Right cardiac atrium (tissue), 5 donors: ENCODE data around the gene ADAM8. TPM values are rescaled to one million over a fixed set of nuclear protein-coding genes. Genes with fewer than 3 reads are reported as not detected.

Experiments
- ATAC-seq, 2 donors: fragments of 200-7000 bp; cut with Tn5 transposase; one replicate each; pipeline versions ENCODE4 v1.8.0 to v1.9.1; 2020; ENCODE audit warnings: moderate library complexity in 2 of 2, mild to moderate bottlenecking in 1 of 2
- DNase-seq, 3 donors: peaks; one replicate each; pipeline ENCODE4 v3.0.0-alpha.2; 2020
- H3K27ac ChIP-seq: one replicate; pipeline ENCODE4 v1.5.1; 2013; ENCODE audit warnings: mild to moderate bottlenecking, low read length, control low read depth, moderate library complexity
- H3K27me3 ChIP-seq: one replicate; pipeline ENCODE4 v1.6.1; 2013; ENCODE audit not compliant: control insufficient read depth, insufficient read depth
- H3K4me1 ChIP-seq: one replicate; pipeline ENCODE4 v1.6.1; 2013; ENCODE audit warnings: low read length; ENCODE audit not compliant: control insufficient read depth, insufficient read depth
- H3K4me3 ChIP-seq: one replicate; pipeline ENCODE4 v1.5.1; 2013; ENCODE audit warnings: low read length, control low read depth
- H3K9me3 ChIP-seq: one replicate; pipeline ENCODE4 v1.6.1; 2013; ENCODE audit warnings: low read length; ENCODE audit not compliant: control insufficient read depth
- WGBS: extraction: QIAGEN DNeasy Blood & Tissue Kit; methylation state at CpG from one replicate; pipeline ENCODE4 v1.1.7; 2013; 5-methylcytosine and 5-hydroxymethylcytosine counted together
- intact Hi-C, 4 donors: fragments of 100-400 bp; cut with DNase I; formaldehyde crosslinking; loops; one replicate each; pipeline versions ENCODE4 v1.11.0 to v1.14.0; 2022 to 2023
- polyA plus RNA-seq: library from polyadenylated mRNA; stranded (reverse); fragments of 200-250 nt; gene quantifications from one replicate; pipeline ENCODE4 v1.2.3, GENCODE V29; 2013
- total RNA-seq, 4 donors: library from RNA; stranded (reverse); fragmentation: NEBNext Ultra II Directional; extraction: Animal tissue kit (Norgen Biotek cat#: 25700); gene quantifications; one replicate each; pipeline ENCODE4 v1.2.1, GENCODE V29; 2021
- donor health status: healthy with polysubstance abuse.
- donor health status: DM: no; HTN: yes; CAD: no.
- donor health status: DM: no; HTN: no; CAD: no.
- donor health status: DM: no; HTN: yes; CAD: no; lungs with severe emphysema.
- donor health status: DM: yes; HTN: yes; CAD: no.

Gene ADAM8
- total and polyA plus RNA-seq, 5 donors, result 0.50 to 2.1 (median 1.4) TPM

- peak; percentile 88 to 92 for ATAC-seq
- whole genome bisulfite sequencing, result under 1% methylated on average over 89 of the region's 89 CpGs
- Histone ChIP-seq H3K27ac (peak within 1 kb of the TSS; percentile 96), H3K4me1 (peaks cover 8% of the 10 kb centered on the region), H3K4me3 (peak within 1 kb of the TSS; percentile 96), H3K27me3 (no peaks in the 10 kb centered on the region), H3K9me3 (no peaks in the 10 kb centered on the region)
- intact Hi-C loops, result no loop called here
- DNase-seq, result peak; percentile 89 to 95 (median 95)
These were observed 31.9 kb upstream of the ADAM8 start, which contains the start of the genes TUBGCP2 and ZNF511 for GRCh38 chr10:133308421-133309099. TSS of gene TUBGCP2 (minus strand) at chr10:133308872. CDS start at chr10:133302941, 5,931 bp downstream. TSS of gene ZNF511 (plus strand) at chr10:133308914. CDS start at chr10:133308944, 30 bp downstream.

GRCh38 chr10:133307776-133308420, 31.2 kb upstream of the ADAM8 start:
- WGBS, result 7% methylated on average over 25 of the region's 25 CpGs
- no peaks in the 10 kb centered on the region for H3K9me3 ChIP-seq

GRCh38 chr10:133306941-133307379, 30.3 kb upstream of the ADAM8 start:
- no peaks in the 10 kb centered on the region for H3K27me3 ChIP-seq
- DNase-seq (peak in 1 of 3 donors; percentile 44), ATAC-seq (no peak)
- H3K9me3 ChIP-seq, result no peaks in the 10 kb centered on the region
- intact Hi-C loops, result no loop called here
- no peak overlapping the region for H3K27ac ChIP-seq
- peaks cover 8% of the 10 kb centered on the region for H3K4me1 ChIP-seq
- WGBS, result 86% methylated on average over 17 of the region's 17 CpGs
- no peak overlapping the region for H3K4me3 ChIP-seq

More at GRCh38 chr10:133307776-133308420, 31.2 kb upstream of the ADAM8 start:
- intact Hi-C loops, result no loop called here
- H3K27ac ChIP-seq, result peak overlapping the region; percentile 96
- H3K27me3 ChIP-seq, result no peaks in the 10 kb centered on the region
- H3K4me3 ChIP-seq, result peak overlapping the region; percentile 96
- H3K4me1 ChIP-seq, result peaks cover 8% of the 10 kb centered on the region
- ATAC-seq (no peak), DNase-seq (peak; percentile 58 to 89 (median 75))

- intact Hi-C loops, result no loop called here
- Histone ChIP-seq H3K4me3 (no peak overlapping the region), H3K27me3 (no peaks in the 10 kb centered on the region), H3K27ac (no peak overlapping the region), H3K9me3 (no peaks in the 10 kb centered on the region), H3K4me1 (peaks cover 8% of the 10 kb centered on the region)
- DNase-seq (peak in 1 of 3 donors; percentile 21), ATAC-seq (no peak)
- WGBS, result 96% methylated on average over 5 of the region's 5 CpGs
These were observed 29.4 kb upstream of the ADAM8 start for GRCh38 chr10:133306097-133306476.

GRCh38 chr10:133303206-133303605, 26.5 kb upstream of the ADAM8 start:
- intact Hi-C loops, result no loop called here

GRCh38 chr10:133302230-133302629, 25.6 kb upstream of the ADAM8 start:
- intact Hi-C loops, result no loop called here
- ATAC-seq, result peak in 1 of 2 donors; percentile 25

More at GRCh38 chr10:133303206-133303605, 26.5 kb upstream of the ADAM8 start:
- H3K4me1 ChIP-seq, result peaks cover 8% of the 10 kb centered on the region
- no peaks in the 10 kb centered on the region for H3K27me3 ChIP-seq
- no peak overlapping the region for H3K27ac ChIP-seq
- 82% methylated on average over 10 of the region's 10 CpGs for WGBS
- ATAC-seq, result no peak
- peak in 1 of 3 donors; percentile 26 for DNase-seq
- no peak overlapping the region for H3K4me3 ChIP-seq
- H3K9me3 ChIP-seq, result no peaks in the 10 kb centered on the region

GRCh38 chr10:133299738-133300137, 23.1 kb upstream of the ADAM8 start:
- Histone ChIP-seq H3K27ac (no peak overlapping the region), H3K9me3 (no peaks in the 10 kb centered on the region), H3K27me3 (no peaks in the 10 kb centered on the region), H3K4me3 (no peak overlapping the region), H3K4me1 (no peaks in the 10 kb centered on the region)
- 96% methylated on average over 14 of the region's 14 CpGs for WGBS
- DNase-seq (peak in 1 of 3 donors; percentile 13), ATAC-seq (no peak)
- intact Hi-C loops, result no loop called here

More at GRCh38 chr10:133302230-133302629, 25.6 kb upstream of the ADAM8 start:
- Histone ChIP-seq H3K27me3 (no peaks in the 10 kb centered on the region), H3K27ac (no peak overlapping the region), H3K4me3 (no peak overlapping the region), H3K9me3 (no peaks in the 10 kb centered on the region), H3K4me1 (peaks cover 3% of the 10 kb centered on the region)
- peak in 1 of 3 donors; percentile 27 for DNase-seq
- WGBS, result 97% methylated on average over 14 of the region's 14 CpGs

- H3K4me1 ChIP-seq, result no peaks in the 10 kb centered on the region
- ATAC-seq, result no peak
- WGBS, result 91% methylated on average over 10 of the region's 10 CpGs
- no peak overlapping the region for H3K4me3 ChIP-seq
- no peaks in the 10 kb centered on the region for H3K27me3 ChIP-seq
- peak in 1 of 3 donors; percentile 25 for DNase-seq
- intact Hi-C loops, result no loop called here
- no peaks in the 10 kb centered on the region for H3K9me3 ChIP-seq
- no peak overlapping the region for H3K27ac ChIP-seq
These were observed 22.6 kb upstream of the ADAM8 start for GRCh38 chr10:133299224-133299623.

GRCh38 chr10:133298466-133298865, 21.8 kb upstream of the ADAM8 start:
- no peak for ATAC-seq
- no peak overlapping the region for H3K27ac ChIP-seq
- no peaks in the 10 kb centered on the region for H3K4me1 ChIP-seq
- no peaks in the 10 kb centered on the region for H3K9me3 ChIP-seq
- DNase-seq, result peak in 1 of 3 donors; percentile 18
- H3K4me3 ChIP-seq, result no peak overlapping the region
- intact Hi-C loops, result no loop called here
- no peaks in the 10 kb centered on the region for H3K27me3 ChIP-seq
- 94% methylated on average over 14 of the region's 14 CpGs for WGBS

GRCh38 chr10:133297504-133297903, 20.8 kb upstream of the ADAM8 start:
- intact Hi-C loops, result no loop called here
- Histone ChIP-seq H3K9me3 (no peaks in the 10 kb centered on the region), H3K4me1 (no peaks in the 10 kb centered on the region), H3K27ac (no peak overlapping the region), H3K27me3 (no peaks in the 10 kb centered on the region), H3K4me3 (no peak overlapping the region)
- no peak for ATAC-seq
- DNase-seq, result peak in 1 of 3 donors; percentile 24
- 96% methylated on average over 10 of the region's 10 CpGs for WGBS
